ENCODE data around the gene BLOC1S4.
A peak's percentile ranks its signal among the peaks of the same experiment; 100 is the strongest.

Gene BLOC1S4

GRCh38 chr4:6692379-6692778 is 23.6 kb upstream of the BLOC1S4 start:
- DNase-seq (ENCODE audit: low spot score): no peak

GRCh38 chr4:6692806-6693205 is 23.2 kb upstream of the BLOC1S4 start:
- DNase-seq (ENCODE audit: low spot score): no peak

GRCh38 chr4:6693231-6694176 is 22.5 kb upstream of the BLOC1S4 start, which contains the start of gene S100P:
Gene S100P (plus strand): TSS chr4:6693878. CDS start chr4:6693933, 55 bp downstream.
- DNase-seq (ENCODE audit: low spot score): no peak

- DNase-seq (ENCODE audit: low spot score): no peak
Measured at GRCh38 chr4:6694177-6694901, 21.6 kb upstream of the BLOC1S4 start.

GRCh38 chr4:6695660-6696610 is 20.0 kb upstream of the BLOC1S4 start:
- DNase-seq (ENCODE audit: low spot score): no peak

GRCh38 chr4:6696611-6697010 is 19.4 kb upstream of the BLOC1S4 start:
- no peak for DNase-seq (ENCODE audit: low spot score)

- DNase-seq (ENCODE audit: low spot score): no peak
Measured at GRCh38 chr4:6697131-6697530, 18.8 kb upstream of the BLOC1S4 start.

- no peak for DNase-seq (ENCODE audit: low spot score)
Measured at GRCh38 chr4:6699388-6699787, 16.6 kb upstream of the BLOC1S4 start.

GRCh38 chr4:6699903-6700302 is 16.1 kb upstream of the BLOC1S4 start:
- no peak for DNase-seq (ENCODE audit: low spot score)

GRCh38 chr4:6701371-6701770 is 14.6 kb upstream of the BLOC1S4 start:
- DNase-seq (ENCODE audit: low spot score): no peak

GRCh38 chr4:6702761-6703160 is 13.2 kb upstream of the BLOC1S4 start:
- no peak for DNase-seq (ENCODE audit: low spot score)

GRCh38 chr4:6703786-6704185 is 12.2 kb upstream of the BLOC1S4 start:
- DNase-seq (ENCODE audit: low spot score): no peak

GRCh38 chr4:6705646-6706045 is 10.3 kb upstream of the BLOC1S4 start:
- DNase-seq (ENCODE audit: low spot score): no peak

GRCh38 chr4:6706173-6706572 is 9.8 kb upstream of the BLOC1S4 start:
- DNase-seq (ENCODE audit: low spot score): no peak

- peak; percentile 93 for DNase-seq (ENCODE audit: low spot score)
Measured at GRCh38 chr4:6709230-6710114, 6.5 kb upstream of the BLOC1S4 start, which contains the start of gene MRFAP1L1. Gene MRFAP1L1 (minus strand): TSS chr4:6709865. CDS start chr4:6709629, 236 bp downstream.

- no peak for DNase-seq (ENCODE audit: low spot score)
Measured at GRCh38 chr4:6710282-6710681, 5.7 kb upstream of the BLOC1S4 start.

- DNase-seq (ENCODE audit: low spot score): no peak
Measured at GRCh38 chr4:6710996-6711395, 5.0 kb upstream of the BLOC1S4 start.

- DNase-seq (ENCODE audit: low spot score): no peak
Measured at GRCh38 chr4:6714954-6715353, 1.0 kb upstream of the BLOC1S4 start.

- no peak for DNase-seq (ENCODE audit: low spot score)
Measured at GRCh38 chr4:6715704-6716017, 313 bp upstream of the BLOC1S4 start.

GRCh38 chr4:6716958-6717655 is 1.1 kb downstream of the BLOC1S4 start:
- DNase-seq (ENCODE audit: low spot score): no peak
